Inflammatory macrophage treated with lipopolysaccharide for 1 hour (primary cell): ENCODE measurements around the gene BANP.
"Not testable (repeated sequence)": the region's sequence is repeated elsewhere in the genome, so short reads cannot be mapped to it uniquely, and the experiment has no call there.

Source experiments
- DNase-seq, 2 donors: peaks; one replicate each; pipeline ENCODE4 v3.0.0-alpha.2; 2020 to 2022

BANP gene

GRCh38 chr16:87926246-87927194, 24.7 kb upstream of the BANP start:
- DNase-seq: peak; percentile 84 to 89

- DNase-seq: no peak
These were observed 24.1 kb upstream of the BANP start for GRCh38 chr16:87927195-87927562.

GRCh38 chr16:87929986-87930385, 21.2 kb upstream of the BANP start:
- DNase-seq: no peak

- DNase-seq: no peak
These were observed 20.8 kb upstream of the BANP start for GRCh38 chr16:87930456-87930855.

- DNase-seq: no peak
These were observed 19.7 kb upstream of the BANP start for GRCh38 chr16:87931504-87931903.

- not testable (repeated sequence) for DNase-seq
These were observed 18.6 kb upstream of the BANP start for GRCh38 chr16:87932475-87933139.

- DNase-seq: no peak
These were observed 18.1 kb upstream of the BANP start for GRCh38 chr16:87933140-87933495.

- DNase-seq: not testable (repeated sequence)
These were observed 16.3 kb upstream of the BANP start for GRCh38 chr16:87934752-87935425.

- not testable (repeated sequence) for DNase-seq
These were observed 15.2 kb upstream of the BANP start for GRCh38 chr16:87936016-87936374.

GRCh38 chr16:87936375-87937230, 14.6 kb upstream of the BANP start, which contains the start of gene CA5A:
Gene CA5A (minus strand): TSS chr16:87936529. CDS start chr16:87936450, 79 bp downstream.
- no peak for DNase-seq

- not testable (repeated sequence) for DNase-seq
These were observed 14.0 kb upstream of the BANP start for GRCh38 chr16:87937231-87937542.

GRCh38 chr16:87938412-87938949, 12.8 kb upstream of the BANP start:
- no peak for DNase-seq

GRCh38 chr16:87939562-87940423, 11.4 kb upstream of the BANP start:
- DNase-seq: no peak

- no peak for DNase-seq
These were observed 8.6 kb upstream of the BANP start for GRCh38 chr16:87942680-87943079.

- DNase-seq: no peak
These were observed 5.7 kb upstream of the BANP start for GRCh38 chr16:87945351-87946042.

- DNase-seq: no peak
These were observed 4.5 kb upstream of the BANP start for GRCh38 chr16:87946596-87947347.

- no peak for DNase-seq
These were observed 3.7 kb upstream of the BANP start for GRCh38 chr16:87947356-87948118.

GRCh38 chr16:87948119-87948545, 3.1 kb upstream of the BANP start:
- peak; percentile 76 to 78 for DNase-seq

- DNase-seq: no peak
These were observed 2.5 kb upstream of the BANP start for GRCh38 chr16:87948735-87949070.
